NCI-H446 treated with DMSO at 0.1 percent for 48 hours (cell line): ENCODE data around the gene SETD9.

Source experiments
- DNase-seq: peaks from one replicate; lab custom pipeline; 2025; lab: John Stamatoyannopoulos, UW

SETD9 gene, protein sequence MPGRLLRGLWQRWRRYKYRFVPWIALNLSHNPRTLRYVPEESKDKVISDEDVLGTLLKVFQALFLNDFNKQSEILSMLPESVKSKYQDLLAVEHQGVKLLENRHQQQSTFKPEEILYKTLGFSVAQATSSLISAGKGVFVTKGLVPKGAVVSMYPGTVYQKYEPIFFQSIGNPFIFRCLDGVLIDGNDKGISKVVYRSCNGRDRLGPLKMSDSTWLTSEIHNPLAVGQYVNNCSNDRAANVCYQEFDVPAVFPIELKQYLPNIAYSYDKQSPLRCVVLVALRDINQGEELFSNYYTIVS

DNA sequence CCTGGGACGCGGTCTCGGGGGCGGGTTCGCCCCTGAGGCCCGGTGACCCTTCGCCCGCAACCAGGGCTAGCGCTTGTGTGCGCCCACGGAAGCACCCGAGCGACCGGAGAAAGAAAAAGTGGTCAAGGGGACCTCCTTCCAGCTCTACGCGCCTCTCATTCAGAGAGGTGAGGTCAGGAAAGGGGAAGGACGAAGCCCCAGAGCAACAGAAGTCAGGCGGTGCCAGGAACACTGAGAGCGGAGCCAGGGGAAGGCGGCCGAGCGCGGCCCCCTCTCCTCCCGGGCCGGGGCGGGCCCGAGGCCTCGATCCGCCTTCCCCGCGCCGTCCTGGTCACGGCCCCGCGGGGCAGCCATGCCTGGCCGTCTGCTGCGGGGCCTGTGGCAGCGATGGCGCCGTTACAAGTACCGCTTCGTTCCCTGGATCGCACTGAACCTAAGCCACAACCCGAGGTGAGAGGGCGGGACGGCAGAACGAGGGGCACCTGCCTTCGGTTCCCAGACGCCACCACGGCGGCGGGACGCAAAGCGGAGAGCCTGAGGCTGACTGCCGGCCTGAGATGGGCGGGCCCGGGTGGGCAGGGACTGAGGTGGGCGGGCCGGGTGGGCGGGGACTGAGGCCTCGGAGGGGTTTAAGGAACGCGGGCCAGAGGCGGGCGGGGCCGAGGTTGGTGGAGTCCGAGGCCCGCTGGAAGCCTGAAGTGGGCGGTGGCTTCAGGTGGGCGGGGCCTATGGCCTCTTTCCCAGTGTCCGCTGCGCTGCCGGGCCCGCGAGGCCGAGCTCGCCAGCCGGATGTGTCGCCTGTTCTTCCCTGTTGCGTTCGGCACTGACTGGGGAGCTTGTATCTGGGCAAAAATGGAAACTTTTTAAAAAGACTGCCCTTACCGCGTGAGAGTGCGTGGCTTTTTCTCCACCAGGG lies at the start of gene SETD9:
SETD9 (plus strand) TSS at position 303 of the 916 bp plus-strand sequence; CDS start at position 353, 50 bp downstream.
- DNase-seq = peak; percentile 92

DNA sequence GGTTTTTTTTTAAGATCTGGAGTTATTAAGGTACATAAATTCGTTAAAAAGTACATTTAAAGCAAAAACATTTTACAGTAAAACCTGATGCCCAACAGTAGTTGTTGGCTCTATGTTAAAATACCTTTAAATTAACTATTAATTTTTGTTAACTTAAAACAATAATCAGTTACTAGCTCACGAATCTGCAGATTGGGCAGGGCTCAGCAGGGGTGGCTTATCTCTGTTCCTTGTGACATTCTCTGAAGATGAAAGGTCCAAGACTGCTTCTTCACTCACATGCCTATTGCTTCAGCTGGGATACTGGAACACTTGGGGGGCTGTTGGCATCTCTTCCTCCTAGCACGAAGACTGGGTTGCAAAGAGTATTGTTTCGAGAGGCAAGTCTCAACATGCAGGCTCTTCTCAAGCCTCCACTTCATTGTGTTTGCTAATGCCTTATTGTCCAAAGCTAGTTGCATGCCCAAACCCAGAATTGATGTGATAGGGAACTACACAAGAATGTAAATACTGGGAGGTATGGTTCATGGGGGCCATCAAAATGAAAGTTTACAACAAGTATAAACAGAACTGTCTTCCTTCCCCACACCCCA lies 47.4 kb upstream of the SETD9 start:
- DNase-seq = no peak

DNA sequence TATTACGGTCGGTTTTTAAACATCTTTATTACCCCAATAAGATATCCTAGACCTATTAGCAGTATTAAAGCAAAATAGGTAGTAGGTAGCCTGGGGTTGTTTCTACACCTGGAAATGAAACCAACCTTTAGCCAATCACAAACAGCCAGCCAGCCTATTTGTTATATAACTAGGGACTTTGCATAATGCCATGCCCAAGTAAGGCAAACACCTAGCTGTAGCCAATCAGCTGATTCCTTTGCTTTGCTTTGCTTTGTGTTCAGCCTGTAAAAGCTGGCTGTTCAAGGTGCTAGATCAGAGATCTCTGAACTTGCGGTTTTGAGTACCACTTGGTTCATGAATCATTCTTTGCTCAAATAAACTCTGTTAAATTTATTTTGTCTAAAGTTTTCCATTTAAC lies 46.5 kb upstream of the SETD9 start:
- DNase-seq = no peak

DNA sequence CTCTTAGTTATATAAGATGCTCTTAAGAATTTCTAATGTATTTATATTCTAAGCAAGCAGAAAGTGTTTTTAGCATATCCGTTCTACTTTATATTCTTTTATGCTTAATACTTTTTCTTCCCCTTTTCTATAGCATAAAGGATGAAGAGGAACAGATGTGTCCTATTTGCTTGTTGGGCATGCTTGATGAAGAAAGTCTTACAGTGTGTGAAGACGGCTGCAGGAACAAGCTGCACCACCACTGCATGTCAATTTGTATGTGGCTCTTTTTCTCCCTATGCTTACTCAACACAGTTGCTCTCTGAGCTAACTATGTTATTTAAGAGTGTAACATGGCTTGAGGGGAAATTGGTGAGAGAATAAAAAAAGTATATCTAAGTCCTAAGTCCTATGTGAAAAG lies 37.6 kb upstream of the SETD9 start:
- DNase-seq = no peak

DNA sequence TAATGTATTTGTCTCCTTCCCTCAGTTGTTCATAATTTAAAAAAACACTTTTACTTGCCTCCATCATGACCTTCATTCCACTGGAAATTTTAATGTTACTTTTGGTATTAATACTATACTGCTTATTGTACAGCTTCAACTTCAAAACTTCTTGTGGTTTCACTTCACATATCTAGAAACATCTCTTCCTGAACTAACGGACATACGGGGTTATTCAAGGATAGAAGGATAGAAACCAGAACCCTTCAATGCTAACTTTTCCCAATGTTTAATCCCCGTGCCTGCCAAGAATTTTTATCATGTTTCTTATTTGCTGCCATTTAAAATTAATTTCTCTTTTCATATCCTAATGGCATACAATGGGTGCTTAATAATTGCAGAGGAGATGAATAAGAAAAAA lies 36.3 kb upstream of the SETD9 start:
- DNase-seq = no peak

DNA sequence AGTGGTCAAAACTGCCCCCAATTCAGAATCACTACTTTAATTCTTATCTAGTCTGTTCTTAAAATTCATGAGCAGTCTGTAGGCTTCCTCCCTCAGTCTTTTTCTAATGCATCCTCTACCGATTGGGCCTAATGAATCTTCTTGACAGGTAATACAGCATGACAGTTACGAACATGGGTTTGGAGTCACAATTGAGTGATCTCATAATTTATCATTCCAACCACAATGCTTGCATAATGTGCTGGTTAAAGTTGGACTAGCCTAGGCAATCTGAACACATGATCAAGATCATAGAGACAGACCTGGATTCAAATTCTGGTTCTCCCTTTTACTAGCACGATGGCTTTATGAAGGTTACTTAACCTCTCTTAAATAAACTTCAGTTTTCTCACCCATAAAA lies 33.1 kb upstream of the SETD9 start:
- DNase-seq = no peak

DNA sequence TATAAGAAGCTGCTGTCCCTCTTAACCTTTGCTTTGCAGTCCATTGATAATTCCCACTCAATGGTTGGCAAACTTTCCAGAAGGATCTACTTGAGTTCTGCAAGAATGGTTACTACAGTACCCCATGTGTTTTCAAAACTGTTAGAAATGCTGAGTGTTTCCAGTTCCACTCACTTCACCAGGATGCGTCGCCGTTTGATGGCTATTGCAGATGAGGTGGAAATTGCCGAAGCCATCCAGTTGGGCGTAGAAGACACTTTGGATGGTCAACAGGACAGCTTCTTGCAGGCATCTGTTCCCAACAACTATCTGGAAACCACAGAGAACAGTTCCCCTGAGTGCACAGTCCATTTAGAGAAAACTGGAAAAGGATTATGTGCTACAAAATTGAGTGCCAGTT lies 27.8 kb upstream of the SETD9 start:
- DNase-seq = no peak

DNA sequence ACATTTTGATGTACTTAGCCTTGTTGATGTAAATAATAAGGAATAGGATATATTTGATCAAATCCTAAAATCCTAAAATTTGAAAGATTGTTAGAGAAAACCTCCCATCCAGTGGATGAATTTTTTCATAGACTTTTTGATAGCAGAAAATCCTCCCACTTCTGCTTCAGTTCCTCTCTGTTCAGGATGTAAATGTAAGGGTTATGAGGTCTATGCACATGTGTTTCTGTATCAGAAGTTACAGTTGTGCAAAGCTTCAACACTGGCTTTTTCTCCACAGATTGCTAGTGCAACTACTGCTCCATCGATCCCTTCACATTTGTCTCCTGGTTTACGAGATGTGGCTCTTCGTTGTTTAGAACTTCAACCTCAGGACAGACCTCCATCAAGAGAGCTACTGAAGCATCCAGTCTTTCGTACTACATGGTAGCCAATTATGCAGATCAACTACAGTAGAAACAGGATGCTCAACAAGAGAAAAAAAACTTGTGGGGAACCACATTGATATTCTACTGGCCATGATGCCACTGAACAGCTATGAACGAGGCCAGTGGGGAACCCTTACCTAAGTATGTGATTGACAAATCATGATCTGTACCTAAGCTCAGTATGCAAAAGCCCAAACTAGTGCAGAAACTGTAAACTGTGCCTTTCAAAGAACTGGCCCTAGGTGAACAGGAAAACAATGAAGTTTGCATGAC lies 16.0 kb upstream of the SETD9 start:
- DNase-seq = no peak

DNA sequence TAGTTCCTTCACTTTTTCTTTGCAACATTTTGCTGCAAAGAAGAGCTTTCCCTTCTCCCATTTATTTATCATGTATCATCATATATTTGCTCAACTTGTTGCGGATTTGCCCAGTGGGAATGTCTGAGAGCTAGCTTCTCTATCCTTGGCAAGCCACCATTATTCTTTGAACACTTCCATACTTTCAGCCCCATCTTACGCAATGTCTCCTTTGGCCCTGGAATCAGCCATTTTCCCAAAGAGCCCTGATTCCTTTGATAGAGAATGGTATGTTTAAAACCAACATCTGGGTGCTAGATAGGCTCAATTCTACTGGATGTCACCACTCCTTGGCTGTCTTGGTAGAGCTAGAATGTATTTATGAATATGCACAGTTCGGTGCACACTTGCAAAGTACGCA lies 12.6 kb upstream of the SETD9 start:
- no peak for DNase-seq

DNA sequence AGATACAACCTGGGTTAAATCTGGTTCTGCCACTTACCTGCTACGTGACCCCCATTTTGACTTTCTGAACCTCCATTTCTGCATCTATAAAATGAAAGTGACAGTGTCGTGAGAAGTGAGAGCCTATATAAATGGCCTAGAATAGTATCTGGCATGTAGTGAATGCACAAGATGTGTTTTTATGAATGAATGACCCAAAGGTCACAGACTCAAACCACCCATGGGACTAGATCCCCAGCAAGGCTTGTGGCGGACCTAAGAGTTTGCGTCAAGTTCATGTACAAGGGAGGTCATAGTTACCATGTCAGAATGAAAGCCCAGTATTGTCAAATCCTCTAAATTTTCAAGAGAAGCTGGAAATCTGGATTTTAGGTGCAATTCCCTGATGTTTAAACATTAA lies 11.2 kb upstream of the SETD9 start:
- DNase-seq = no peak

DNA sequence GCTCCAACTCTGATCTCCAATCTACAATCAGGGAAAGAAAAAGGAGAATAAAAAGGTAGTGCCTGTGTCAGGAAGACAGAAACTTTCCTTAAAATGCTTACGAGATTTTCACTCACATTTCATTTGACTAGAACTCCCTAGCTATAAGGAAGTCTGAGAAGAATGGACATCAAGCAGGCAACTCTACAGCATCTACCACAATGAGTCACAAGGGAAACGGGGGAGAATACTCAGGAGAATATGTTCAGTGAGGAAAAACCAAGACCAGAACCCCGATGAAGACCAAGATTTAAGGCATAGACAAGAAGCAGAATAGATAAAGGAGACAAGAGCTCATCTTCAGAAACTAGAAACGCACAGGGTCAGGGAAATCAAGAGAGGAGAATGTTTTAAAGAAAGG lies 9.0 kb upstream of the SETD9 start:
- no peak for DNase-seq

DNA sequence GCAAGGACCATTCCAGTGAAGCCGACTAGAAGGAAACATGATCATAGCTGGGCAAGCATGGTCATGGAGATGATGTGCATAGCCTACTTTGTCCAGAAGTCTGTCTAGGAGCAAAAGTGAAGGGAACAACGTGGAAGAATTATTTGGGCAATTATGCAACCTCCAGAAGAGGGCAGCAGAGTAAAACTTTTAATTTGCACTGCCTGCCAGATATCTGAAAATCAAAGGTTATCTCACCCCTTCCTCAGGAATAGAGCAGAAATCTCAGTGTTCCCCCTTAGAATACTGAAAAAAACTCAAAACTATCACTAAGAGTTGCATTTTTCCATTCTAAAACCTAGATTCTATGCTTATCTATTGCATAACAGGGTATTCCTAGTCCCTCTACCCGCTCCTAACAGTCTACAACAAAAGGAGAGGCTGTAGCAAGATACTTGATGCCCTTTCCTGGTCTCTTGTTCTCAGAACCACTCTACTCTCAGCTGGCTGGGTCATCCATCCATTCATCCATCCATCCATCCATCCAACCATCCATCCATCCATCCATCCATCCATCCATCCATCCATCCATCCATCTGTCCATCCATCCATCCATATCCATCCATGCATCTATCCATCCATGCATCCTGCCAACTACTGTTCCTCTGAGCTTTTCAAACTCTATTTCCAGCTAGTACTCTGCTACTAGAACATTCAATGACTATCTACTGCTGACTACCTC lies 8.4 kb upstream of the SETD9 start:
- no peak for DNase-seq

DNA sequence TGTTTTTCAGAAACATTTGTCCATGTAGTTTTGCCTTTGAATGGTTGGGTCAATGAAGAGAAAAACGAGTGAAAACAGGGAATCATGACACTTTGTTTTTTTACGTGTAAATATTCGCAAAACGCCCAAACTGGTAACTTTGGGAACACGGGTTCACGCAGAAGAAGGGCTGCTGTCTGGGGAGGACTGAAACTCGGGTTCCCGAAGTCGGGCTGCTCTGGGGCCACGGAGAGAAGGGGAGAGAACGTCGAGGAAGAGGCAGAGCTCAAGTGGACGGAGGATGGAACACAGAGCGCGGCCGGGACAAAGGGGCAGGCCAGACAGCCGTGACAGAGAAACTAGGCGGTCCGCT lies 478 bp upstream of the SETD9 start:
- DNase-seq = no peak

DNA sequence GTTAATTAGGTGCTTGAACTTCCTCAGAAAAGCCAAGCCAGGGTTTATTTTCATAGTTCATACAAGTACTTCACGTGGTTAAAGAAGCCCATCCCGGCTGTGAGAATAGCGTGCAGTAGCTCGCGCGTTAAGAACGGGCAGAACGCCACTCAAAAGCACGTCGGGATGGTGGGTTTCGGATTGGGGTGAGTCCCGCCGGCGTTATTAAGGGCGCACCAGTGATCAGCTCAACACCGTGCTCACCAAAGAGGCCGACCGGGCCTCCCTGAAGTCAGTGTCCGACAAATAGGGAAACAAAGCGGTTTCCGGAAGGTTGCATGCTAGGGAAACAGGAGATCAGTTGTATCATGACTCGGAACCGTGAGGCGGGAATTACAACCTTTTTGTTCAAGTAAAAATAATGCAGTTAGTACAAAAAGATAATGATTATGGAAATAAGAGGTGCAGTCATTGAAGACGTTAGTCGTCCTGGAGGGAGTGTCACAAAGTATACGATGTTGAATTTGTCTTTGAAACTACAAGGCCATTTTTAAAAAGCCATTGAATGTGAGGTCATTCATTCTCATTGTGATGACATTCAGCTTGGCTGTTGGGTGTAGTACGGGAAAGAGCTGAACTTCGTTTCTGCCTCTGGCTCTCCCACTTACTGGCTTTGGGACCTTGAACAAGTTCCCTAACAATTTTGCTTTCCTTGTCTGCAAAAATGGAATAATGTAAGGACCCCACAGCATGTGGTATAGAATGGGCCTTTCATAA lies 992 bp downstream of the SETD9 start:
- peak; percentile 62 for DNase-seq

DNA sequence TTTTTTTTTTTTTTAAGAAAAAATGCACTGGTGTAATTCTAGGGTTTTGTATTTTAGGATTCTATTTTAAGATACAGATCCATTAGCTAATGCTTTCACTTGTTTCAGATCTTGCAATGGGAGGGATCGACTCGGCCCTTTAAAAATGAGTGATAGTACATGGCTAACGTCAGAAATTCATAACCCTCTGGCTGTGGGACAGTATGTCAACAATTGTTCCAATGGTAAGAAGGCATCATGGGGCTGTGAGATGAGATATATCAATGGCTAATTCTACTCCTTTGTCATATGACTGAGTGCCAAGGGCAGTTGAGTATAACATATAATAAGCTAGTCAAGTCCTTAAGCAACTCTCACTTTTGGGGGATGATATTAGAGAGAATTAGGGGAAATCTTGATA lies 4.4 kb downstream of the SETD9 start:
- DNase-seq = no peak

DNA sequence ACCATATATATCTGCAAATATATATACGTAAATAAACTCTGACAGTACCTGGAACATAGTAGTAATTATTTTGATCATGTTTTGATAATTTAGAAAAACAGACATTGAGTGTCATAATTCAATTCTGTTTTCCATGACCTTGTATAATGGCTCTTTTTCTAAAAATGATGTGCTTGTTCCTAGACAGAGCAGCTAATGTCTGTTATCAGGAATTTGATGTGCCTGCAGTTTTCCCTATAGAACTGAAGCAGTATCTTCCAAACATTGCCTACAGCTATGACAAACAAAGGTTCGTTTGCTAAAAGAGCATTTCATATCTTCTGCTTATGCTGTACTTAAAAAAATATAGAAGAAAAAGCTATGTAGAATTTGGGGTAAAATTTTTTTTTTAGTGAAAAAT lies 5.3 kb downstream of the SETD9 start:
- no peak for DNase-seq

DNA sequence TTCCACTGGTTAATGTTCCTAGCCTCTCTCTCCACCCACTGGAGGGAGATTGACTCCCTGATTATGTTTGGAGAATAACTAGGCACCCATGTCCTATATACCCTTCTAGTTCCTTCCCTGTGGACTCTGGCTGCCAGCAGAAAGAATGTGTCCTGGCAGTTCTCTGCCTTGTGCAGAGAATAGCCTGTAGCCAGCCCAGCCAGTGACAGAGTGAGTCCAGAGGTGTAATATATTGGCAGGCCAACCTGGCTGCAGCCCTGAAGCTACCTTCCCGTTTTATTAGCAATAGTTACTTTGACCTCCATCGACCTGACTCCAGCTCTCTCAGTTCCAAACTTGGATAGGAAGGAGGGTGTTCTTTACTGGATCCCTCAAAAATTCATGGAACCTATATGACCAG lies 8.1 kb downstream of the SETD9 start:
- no peak for DNase-seq

DNA sequence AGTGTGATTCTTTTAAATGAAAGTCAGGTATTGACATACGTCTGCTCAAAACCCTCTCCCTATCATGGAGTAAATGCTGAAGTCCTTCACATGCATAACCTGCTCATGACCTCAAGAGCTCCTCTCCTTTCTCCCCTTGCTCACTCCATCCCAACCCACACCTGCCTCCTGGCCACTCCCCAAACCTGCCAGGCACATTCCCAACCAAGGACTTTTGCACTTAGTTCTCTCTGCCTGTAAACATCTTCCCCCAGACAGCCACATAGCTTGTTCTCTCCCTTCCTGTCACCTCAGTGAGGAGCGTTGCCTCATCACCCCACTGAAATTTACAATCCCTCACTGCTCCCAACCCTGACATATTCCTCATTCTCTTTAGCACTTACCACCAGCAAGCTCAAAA lies 8.7 kb downstream of the SETD9 start:
- DNase-seq = no peak

DNA sequence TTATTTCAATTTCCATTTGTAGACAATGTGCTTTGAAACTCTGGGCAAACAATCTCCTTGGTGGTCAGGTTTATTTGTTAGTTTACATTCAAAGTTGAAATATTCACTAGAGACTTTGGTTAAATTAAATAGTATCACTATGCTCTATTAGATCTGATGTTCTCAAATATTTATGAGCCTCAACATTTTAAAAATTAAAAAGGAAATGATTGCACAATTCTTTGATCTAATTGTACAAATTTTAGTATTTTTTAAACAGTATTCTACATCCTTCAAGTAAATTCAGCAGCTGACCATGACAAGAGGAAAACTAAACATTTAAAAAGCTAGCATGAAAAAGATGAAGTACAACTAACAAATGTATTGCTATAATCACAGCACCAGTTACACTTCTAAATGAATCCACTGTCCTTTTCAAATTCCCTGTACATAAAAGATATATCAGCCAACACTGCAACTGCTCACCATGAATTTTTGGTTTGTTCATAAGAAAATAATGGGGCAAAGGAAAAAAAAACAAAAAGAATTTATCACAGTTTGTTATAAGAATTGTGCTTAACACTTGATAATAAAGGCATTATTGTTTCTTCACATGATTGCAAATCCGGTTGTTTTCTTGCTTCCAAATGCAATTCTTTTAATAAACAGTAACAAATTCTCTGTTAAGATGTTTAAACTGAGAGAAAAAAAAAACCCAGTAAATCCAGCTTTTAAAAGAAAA lies 10.7 kb downstream of the SETD9 start:
- no peak for DNase-seq

DNA sequence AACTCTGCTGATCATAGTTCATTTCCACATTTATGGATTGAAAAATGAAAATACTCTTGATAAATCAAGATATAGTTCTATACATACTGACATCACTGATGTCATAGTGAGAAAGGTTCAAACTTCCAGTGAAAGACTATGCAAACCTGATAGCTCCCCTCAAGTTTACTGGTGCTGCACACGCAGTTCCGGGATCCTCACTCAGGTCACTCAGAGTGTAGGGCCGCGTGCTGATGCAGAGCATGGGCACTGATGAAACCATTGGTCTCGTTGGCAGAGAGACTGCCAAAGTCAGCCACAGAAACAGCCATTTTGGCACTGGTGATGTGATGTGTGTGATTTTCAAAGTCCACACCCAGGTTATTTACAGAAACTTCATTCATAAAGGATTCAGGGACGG lies 13.5 kb downstream of the SETD9 start:
- DNase-seq = no peak
